Nephron (organoid): ENCODE measurements around the gene ALDH5A1.
"Not testable (repeated sequence)": the region's sequence is repeated elsewhere in the genome, so short reads cannot be mapped to it uniquely, and the experiment has no call there.

ENCODE experiments used
- H3K27ac Mint-ChIP-seq, 3 experiments: 2 replicates each; pipeline ENCODE4 v1.8.0; 2020; ENCODE audit warnings: mixed read lengths in 3 of 3, mild to moderate bottlenecking in 2 of 3, moderate library complexity in 1 of 3
- H3K27me3 Mint-ChIP-seq: 2 replicates; pipeline ENCODE4 v1.8.0; 2021; ENCODE audit warnings: low read depth, mild to moderate bottlenecking, moderate library complexity, mixed read lengths
- H3K36me3 Mint-ChIP-seq: 2 replicates; pipeline ENCODE4 v1.8.0; 2020; ENCODE audit warnings: low read depth, mixed read lengths
- H3K4me1 Mint-ChIP-seq: 2 replicates; pipeline ENCODE4 v1.8.0; 2020; ENCODE audit warnings: mixed read lengths
- H3K4me3 Mint-ChIP-seq, 3 experiments: 2 replicates each; pipeline ENCODE4 v1.8.0; 2020; ENCODE audit warnings: mild to moderate bottlenecking in 3 of 3, mixed read lengths in 3 of 3, moderate library complexity in 2 of 3
- H3K9me3 Mint-ChIP-seq: 2 replicates; pipeline ENCODE4 v1.8.0; 2020; ENCODE audit warnings: mixed read lengths
- TF ChIP-seq, protein P1 (sequence below), 3 experiments: fragments of 200-600 bp; sonication (generic); IDR thresholded peaks; one replicate each; pipeline ENCODE4 v1.5.0; 2021; ENCODE audit warnings: antibody characterized with exemption in 3 of 3; ENCODE audit not compliant: unreplicated experiment in 3 of 3

ALDH5A1 gene

DNA sequence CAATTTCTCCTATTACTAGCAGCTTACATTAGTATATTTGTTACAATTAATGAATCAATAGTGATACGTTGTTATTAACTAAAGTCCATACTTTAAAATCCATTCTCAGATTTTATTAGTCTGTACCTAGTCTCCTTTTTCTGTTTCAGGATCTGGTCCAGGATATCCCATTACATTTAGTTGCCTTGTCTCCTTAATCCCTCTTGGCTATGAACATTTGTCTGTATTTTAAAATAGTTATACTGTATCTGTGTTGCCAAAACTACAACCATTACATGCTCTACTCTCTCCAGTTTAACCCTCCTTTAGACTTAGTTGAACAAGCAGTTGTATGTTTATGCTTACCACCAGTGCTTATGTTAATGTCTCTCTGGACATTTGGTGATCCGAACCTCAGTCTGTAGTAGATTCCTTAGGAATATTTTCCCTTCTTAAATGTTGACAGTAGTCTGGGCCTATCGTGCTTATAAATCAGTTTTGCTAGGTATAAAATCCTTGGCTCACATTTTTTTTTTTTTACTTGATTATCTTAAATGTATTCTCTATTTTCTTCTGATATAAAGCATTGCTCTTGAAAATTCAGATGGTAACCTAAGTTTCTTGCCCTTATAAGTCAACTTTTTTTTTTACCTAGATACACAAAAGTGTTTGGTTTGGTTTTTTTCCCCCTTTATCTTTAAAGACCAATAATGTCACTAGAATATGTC, 12.2 kb downstream of the ALDH5A1 start:
- Mint-ChIP-seq H3K4me1 (peaks cover 5% of the 10 kb centered on the region), H3K9me3 (peaks cover 24% of the 10 kb centered on the region), H3K27ac (no peak overlapping the region)

DNA sequence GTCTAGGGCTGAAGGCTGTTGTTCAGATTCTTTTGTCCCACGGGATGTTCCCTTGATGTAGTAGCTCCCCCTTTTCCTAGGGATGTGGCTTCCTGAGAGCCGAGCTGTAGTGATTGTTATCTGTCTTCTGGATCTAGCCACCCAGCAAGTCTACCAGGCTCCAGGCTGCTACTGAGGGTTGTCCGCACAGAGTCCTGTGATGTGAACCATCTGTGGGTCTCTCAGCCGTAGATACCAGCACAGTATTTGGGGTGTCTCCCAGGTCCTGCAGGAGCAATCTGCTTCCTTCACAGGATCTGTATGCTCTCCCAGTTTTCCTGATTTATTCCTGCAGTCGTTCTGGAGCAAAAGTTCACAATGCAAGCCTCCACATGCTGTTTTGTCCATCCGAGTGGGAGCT, 17.2 kb downstream of the ALDH5A1 start:
- Mint-ChIP-seq H3K36me3 (peaks cover 69% of the 10 kb centered on the region), H3K9me3 (peaks cover 17% of the 10 kb centered on the region), H3K27ac (peak overlapping the region in 2 of 3 experiments; percentile 20 to 43)
- H3K27me3 Mint-ChIP-seq, H3K4me3 Mint-ChIP-seq, H3K4me1 Mint-ChIP-seq: not testable (repeated sequence)

More for the DNA sequence above, 12.2 kb downstream of the ALDH5A1 start:
- Mint-ChIP-seq H3K36me3 (peaks cover 88% of the 10 kb centered on the region), H3K4me3 (no peak overlapping the region), H3K27me3 (no peaks in the 10 kb centered on the region)
- TF ChIP-seq, protein P1, sequence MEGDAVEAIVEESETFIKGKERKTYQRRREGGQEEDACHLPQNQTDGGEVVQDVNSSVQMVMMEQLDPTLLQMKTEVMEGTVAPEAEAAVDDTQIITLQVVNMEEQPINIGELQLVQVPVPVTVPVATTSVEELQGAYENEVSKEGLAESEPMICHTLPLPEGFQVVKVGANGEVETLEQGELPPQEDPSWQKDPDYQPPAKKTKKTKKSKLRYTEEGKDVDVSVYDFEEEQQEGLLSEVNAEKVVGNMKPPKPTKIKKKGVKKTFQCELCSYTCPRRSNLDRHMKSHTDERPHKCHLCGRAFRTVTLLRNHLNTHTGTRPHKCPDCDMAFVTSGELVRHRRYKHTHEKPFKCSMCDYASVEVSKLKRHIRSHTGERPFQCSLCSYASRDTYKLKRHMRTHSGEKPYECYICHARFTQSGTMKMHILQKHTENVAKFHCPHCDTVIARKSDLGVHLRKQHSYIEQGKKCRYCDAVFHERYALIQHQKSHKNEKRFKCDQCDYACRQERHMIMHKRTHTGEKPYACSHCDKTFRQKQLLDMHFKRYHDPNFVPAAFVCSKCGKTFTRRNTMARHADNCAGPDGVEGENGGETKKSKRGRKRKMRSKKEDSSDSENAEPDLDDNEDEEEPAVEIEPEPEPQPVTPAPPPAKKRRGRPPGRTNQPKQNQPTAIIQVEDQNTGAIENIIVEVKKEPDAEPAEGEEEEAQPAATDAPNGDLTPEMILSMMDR (IDR thresholded peaks at IDR 0.05; ENCODE audit: unreplicated experiment in 3 of 3) = no peak

DNA sequence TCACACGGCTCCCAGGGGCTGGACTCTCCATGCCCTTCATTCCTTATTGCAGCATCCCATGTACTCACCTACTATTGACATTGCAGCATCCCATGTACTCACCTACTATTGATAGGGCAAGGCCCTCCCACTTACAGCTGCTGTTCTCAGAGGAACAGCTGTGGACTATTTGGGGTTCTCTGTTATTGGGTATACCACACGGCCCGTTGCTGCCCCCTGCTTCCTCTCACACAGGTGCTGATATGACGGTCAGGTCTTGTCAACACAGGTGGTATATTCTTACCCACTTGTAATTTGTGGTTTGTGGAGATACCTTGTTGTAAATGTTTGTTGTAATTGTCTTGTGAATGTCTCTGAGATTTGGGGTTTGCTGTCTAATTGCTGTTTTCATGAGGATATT, 18.8 kb downstream of the ALDH5A1 start:
- TF ChIP-seq, protein P1 (IDR thresholded peaks at IDR 0.05; ENCODE audit: unreplicated experiment in 3 of 3) = no peak
- Mint-ChIP-seq H3K4me3 (no peak overlapping the region), H3K4me1 (no peaks in the 10 kb centered on the region), H3K9me3 (peaks cover 6% of the 10 kb centered on the region), H3K27ac (no peak overlapping the region), H3K36me3 (peaks cover 62% of the 10 kb centered on the region), H3K27me3 (no peaks in the 10 kb centered on the region)

DNA sequence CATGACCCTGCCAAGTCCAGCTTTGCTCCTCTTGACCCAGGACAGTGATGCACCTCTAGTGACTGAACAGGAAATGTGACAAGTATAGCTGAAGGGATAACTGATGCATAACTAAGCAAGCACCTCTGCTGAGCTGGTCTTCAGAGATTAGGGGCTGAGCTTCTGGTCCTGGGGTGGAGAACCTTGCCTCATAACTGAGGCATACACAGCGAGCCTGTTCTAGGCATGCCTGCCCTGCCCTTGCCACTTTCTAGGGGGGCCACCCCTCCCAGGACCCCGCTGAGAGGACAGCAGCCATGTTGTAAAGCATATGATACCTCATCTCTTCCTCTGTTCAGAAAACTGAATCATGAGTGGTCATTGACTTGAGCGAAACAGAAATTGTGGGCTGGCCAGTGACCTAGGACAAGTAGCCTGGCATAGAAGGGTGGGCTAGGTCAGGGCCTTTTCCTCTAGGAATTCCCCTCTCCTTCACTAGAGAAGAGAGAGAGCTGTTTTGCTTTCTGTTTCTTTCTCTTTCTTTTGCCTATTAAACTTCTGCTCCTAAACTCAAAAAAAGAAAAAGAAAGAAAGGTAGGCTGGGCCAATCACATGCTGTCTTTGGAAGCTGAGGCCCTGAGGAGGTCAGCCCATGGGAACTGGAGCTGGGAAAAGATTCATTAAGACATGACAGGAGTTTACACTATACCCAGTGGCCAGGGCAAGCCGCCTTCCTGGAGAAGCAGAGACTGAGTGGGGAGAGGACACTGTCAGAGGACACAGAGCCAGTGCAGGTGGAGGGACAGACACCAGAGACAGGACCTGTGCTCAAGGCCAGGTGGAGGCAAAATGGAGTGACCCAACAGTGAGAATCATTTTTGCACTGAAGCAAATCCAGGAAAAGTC, 23.1 kb downstream of the ALDH5A1 start:
- Mint-ChIP-seq H3K4me1 (peaks cover 6% of the 10 kb centered on the region), H3K27ac (no peak overlapping the region), H3K36me3 (peaks cover 33% of the 10 kb centered on the region), H3K27me3 (no peaks in the 10 kb centered on the region), H3K9me3 (no peaks in the 10 kb centered on the region), H3K4me3 (no peak overlapping the region)
- TF ChIP-seq, protein P1 (IDR thresholded peaks at IDR 0.05; ENCODE audit: unreplicated experiment in 3 of 3) = no peak

DNA sequence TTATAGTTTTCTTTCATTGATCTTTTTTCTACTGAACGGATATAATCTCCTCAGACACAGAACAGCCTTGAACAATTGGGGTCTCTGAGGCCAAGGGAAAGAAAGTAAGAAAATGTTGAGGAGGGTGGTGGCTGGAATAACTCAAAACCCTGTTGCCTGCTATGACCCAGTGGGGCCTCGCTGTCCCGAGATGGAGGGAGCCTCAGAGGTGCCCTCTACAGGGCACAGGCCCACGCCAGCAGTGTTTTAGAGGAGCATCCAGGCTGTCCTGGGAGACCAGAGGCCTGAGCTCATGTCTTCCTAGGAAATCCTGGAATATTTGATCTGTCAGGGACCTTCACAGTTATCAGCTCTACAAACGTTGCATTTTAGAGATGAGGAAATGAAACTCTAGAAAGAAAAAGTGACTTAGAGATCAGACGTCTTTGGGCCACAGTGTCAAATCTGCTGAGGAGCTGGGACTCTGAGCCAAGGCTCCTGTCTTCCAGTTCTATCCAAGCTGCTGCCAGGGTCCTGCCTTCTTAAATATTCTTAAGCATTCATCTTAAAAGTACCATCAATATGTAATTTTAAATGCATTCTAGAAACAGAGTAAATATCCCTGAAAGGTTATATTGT, 26.3 kb downstream of the ALDH5A1 start:
- H3K9me3 Mint-ChIP-seq = no peaks in the 10 kb centered on the region
- no peak overlapping the region for H3K27ac Mint-ChIP-seq
- TF ChIP-seq, protein P1 (IDR thresholded peaks at IDR 0.05; ENCODE audit: unreplicated experiment in 3 of 3) = peak in 2 of 3 experiments; percentile 37 to 45
- H3K4me1 Mint-ChIP-seq = peaks cover 6% of the 10 kb centered on the region
- H3K36me3 Mint-ChIP-seq = peaks cover 21% of the 10 kb centered on the region
- H3K4me3 Mint-ChIP-seq = no peak overlapping the region
- no peaks in the 10 kb centered on the region for H3K27me3 Mint-ChIP-seq
